RKO (cell line): ENCODE measurements around the gene FAM20B.

Source experiments
- DNase-seq: peaks from one replicate; pipeline ENCODE4 v3.0.0-alpha.2; 2016; ENCODE audit warnings: low spot score

The FAM20B gene

GRCh38 chr1:179048339-179049124, 22.8 kb downstream of the FAM20B start:
- DNase-seq: no peak

- DNase-seq: no peak
Measured at GRCh38 chr1:179052776-179053175, 27.1 kb downstream of the FAM20B start.

GRCh38 chr1:179053486-179053885, 27.8 kb downstream of the FAM20B start:
- no peak for DNase-seq

GRCh38 chr1:179055937-179056336, 30.2 kb downstream of the FAM20B start:
- no peak for DNase-seq

DNA sequence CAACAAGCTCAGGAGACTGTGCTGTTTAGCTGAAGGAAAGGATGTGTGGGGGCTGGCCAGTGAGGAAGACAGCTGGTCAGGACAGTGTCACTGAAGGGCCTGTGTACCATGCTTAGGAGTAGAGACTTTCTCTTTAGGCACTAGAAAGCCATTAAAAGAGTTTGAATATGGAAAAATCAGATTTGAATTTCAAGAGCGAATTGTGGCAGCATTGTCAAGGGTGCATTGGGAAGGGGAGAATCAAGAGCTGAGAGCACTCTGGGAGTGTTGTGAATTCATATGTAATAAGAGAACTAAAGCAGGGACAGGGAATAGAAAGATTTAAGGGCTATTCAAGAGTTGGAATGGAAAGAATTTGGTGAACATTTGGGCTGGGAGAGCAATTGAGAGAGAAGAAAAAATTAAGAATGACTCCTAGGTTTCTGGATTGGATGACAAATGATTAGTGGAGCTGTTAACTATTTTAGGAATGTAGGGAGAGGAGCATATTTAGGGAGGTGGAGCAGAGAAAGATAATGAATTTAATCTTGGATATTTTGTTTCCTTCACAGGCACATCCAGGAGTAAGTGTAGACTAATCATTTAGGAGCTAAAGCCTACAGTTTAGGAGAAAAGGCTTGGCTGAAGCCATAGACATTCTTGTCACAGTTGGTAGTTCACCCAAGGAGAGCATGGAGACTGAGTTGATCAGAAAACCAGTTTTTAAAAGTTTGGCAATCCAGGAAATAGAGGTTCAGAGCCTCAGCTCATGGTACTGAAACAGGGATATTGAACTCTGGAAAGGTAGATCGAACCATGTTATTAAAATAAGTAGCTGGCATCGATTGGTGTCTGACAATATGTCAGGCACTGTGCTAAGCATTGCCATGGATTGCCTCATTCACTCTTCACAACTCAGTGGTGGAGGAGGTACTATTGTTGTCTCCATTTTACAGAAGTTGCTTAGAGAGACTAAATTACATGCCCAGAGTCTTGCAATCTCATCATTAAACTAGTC, 33.1 kb downstream of the FAM20B start:
- no peak for DNase-seq

DNA sequence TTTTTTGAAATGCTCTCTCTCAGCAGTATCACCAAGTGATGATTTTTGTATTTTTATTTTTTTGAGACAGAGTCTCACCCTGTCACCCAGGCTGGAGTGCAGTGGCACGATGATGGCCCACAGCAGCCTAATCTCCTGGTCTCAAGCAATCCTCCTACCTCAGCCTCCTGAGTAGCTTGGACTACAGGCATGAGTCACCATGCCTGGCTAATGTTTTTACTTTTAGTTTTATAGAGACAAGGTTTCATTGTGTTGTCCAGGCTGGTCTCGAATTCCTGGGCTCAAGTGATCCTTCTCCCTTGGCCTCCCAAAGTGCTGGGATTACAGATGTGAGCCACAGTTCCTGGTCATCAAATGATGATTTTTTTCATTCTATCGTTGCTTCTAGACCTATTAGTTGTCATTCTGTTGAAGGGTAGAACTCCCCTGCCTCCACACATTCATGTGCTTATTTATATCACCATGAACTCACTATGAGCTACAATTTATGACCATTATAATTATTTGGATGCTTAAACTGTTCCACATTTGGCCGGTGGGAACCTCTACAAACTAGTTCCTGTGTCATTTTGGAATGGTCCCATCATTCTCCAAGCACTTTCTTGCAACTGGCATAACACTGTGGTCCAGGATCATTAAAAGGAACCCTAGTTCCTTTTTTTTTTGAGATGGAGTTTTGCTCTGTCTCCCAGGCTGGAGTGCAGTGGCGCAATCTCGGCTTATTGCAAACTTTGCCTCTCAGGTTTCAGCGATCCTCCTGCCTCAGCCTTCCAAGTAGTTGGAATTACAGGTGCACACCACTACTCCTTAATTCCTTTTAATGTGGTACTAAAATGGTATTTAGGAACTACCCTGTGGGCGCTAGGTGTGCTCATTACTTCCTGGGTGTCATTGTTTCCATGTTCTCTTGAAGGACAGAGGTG, 35.9 kb downstream of the FAM20B start:
- no peak for DNase-seq

- DNase-seq: no peak
Measured at GRCh38 chr1:179066471-179066870, 40.8 kb downstream of the FAM20B start.

GRCh38 chr1:179077396-179077795, 51.7 kb downstream of the FAM20B start:
- no peak for DNase-seq

DNA sequence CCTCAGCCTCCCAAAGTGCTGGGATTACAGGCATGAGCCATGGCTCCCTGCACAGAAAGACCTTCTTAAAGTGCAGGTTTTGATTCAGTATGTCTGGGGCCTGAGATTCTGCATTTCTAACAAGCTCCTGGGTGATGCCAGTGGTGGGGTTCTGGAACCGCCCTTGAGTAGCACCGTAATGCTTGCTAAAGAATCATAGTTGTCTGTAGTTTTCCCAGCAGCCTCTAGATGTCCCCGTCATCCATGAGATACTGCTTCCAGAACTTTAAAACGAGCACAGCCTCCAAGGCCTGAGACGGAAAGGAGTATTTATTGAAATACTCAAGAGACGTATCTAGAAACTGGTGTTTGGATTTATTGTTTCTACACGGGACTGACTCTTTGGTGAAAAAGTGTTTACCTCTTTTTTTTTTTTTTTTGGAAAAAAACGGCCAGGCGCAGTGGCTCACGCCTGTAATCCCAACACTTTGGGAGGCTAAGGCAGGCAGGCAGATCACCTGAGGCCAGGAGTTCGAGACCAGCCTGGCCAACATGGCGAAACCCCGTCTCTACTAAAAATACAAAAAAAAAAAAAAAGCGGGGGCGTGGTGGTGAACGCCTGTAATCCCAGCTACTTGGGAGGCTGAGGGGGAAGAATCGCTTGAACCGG, 53.5 kb downstream of the FAM20B start:
- DNase-seq: peak; percentile 87

GRCh38 chr1:179080866-179081686, 55.4 kb downstream of the FAM20B start:
- no peak for DNase-seq

- peak; percentile 88 for DNase-seq
Measured at GRCh38 chr1:179081687-179082332, 56.1 kb downstream of the FAM20B start, which contains the start of gene TOR3A. Gene TOR3A, plus strand, starts transcription at chr1:179082070. Its CDS starts 59 bp downstream, at chr1:179082129.

GRCh38 chr1:179082333-179082998, 56.8 kb downstream of the FAM20B start:
- peak; percentile 47 for DNase-seq

- peak; percentile 61 for DNase-seq
Measured at GRCh38 chr1:179082999-179083335, 57.3 kb downstream of the FAM20B start.

DNA sequence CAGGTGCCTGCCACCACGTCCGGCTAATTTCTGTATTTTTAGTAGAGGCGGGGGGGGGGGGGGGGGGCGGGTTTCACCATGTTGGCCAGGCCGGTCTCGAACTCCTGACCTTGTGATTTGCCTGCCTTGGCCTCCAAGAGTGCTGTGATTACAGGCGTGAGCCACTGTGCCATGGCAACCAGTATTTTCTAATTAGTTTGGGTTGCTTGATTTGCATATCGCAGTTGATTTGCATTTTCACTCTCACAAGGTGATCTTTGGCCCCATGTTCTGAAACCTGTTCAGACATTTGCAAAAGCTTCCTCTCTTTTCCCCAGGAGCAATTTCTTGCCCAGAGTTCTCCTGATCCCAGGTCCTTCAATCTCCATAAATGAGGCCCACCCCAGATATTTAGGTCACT, 57.8 kb downstream of the FAM20B start:
- DNase-seq: no peak

DNA sequence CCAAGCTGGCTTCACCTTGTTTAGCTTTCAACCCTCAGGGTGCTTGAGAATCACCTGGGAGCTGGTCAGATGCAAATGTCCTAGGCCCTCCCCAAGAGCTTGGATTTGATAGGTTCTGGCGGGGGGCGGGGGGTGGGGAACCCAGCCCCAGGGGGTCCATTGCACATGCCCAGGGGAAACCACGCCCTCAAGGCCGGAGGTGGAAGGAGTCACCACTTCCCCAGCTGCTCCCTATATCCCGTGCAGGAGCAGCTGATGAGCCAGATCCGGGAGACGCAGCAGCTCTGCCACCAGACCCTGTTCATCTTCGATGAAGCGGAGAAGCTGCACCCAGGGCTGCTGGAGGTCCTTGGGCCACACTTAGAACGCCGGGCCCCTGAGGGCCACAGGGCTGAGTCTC, 62.0 kb downstream of the FAM20B start:
- no peak for DNase-seq

- DNase-seq: no peak
Measured at GRCh38 chr1:179089827-179090482, 64.3 kb downstream of the FAM20B start.

- DNase-seq: no peak
Measured at GRCh38 chr1:179090522-179090921, 64.8 kb downstream of the FAM20B start.

DNA sequence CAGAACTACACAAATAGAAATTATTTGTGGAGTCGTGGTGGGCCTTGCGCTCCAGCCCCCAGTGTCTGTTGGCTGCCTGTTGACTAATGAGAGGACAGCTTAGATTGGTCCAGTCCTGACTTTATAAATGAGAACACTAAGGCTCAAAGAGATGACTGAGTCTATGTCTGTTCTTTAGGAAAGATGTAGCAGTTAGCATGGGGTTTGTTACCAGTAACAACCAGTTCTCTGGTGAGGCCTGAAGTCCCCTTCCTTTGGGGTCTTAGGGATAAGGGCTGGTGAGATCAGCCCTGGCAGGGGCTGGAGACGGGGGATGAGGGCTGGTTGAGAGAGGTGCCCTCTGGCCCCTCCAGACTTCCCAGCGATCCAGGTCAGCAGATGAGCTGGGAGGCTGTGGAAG, 65.2 kb downstream of the FAM20B start:
- DNase-seq: no peak

- DNase-seq: no peak
Measured at GRCh38 chr1:179091691-179092165, 66.0 kb downstream of the FAM20B start.
